Muscle of leg (tissue), 16 donors: ENCODE data around the gene KIF1C. TPM values are rescaled to one million over a fixed set of nuclear protein-coding genes. Genes with fewer than 3 reads are reported as not detected.

Experiments used
- DNase-seq: peaks from one replicate; pipeline ENCODE4 v3.0.0; 2013
- H3K27ac ChIP-seq: one replicate; pipeline ENCODE4 v1.5.1; 2013; ENCODE audit warnings: mild to moderate bottlenecking, low read length, control low read depth
- H3K27me3 ChIP-seq: one replicate; pipeline ENCODE4 v1.6.1; 2013; ENCODE audit warnings: low read length; ENCODE audit not compliant: control insufficient read depth, insufficient read depth
- H3K36me3 ChIP-seq: one replicate; pipeline ENCODE4 v1.6.1; 2013; ENCODE audit warnings: low read length; ENCODE audit not compliant: control insufficient read depth, insufficient read depth
- H3K4me1 ChIP-seq: one replicate; pipeline ENCODE4 v1.6.1; 2013; ENCODE audit warnings: low read length; ENCODE audit not compliant: control insufficient read depth, insufficient read depth
- H3K4me3 ChIP-seq: one replicate; pipeline ENCODE4 v1.5.1; 2013; ENCODE audit warnings: low read length, control low read depth
- H3K9me3 ChIP-seq: replicated peaks from 2 replicates; pipeline ENCODE4 v1.6.1; 2013; ENCODE audit warnings: low read depth, low read length; ENCODE audit not compliant: control insufficient read depth
- WGBS: methylation state at CpG from one replicate; pipeline ENCODE4 v1.1.5; 2013; ENCODE audit warnings: missing lambda C conversion rate; ENCODE audit not compliant: insufficient coverage; 5-methylcytosine and 5-hydroxymethylcytosine counted together
- long read RNA-seq, 11 donors: transcript quantifications; one replicate each; lab custom pipeline, GENCODE V29; 2026
- polyA plus RNA-seq, 8 donors: library from polyadenylated mRNA; unstranded; fragments of 120-200 nt; gene quantifications; one replicate each; pipeline versions ENCODE4 v1.2.1 to v1.2.3, GENCODE V29; 2013; ENCODE audit warnings: inconsistent platforms in 1 of 8, low replicate concordance in 1 of 8; ENCODE audit not compliant: insufficient read length in 8 of 8, insufficient read depth in 1 of 8
- total RNA-seq: library from RNA; stranded (reverse); fragments of 120-200 nt; gene quantifications from one replicate; pipeline ENCODE4 v1.2.4, GENCODE V29; 2013

Gene KIF1C
- total RNA-seq (57.0 TPM), polyA plus RNA-seq (100 to 1,000 TPM in 2 of 8 donors, 10 to 100 TPM in 6; 82.5 to 103 (median 95.4) TPM)
- long read RNA-seq, donor 1, full-length matches to known transcripts: 5 of 5 reads
- long read RNA-seq, donor 1, partial matches to known transcripts: 0 of 5 reads
- long read RNA-seq, donor 1, other reads (novel, unspliced or antisense): 0 of 5 reads
- long read RNA-seq, donor 2: 0 reads
- long read RNA-seq, donor 3, full-length matches to known transcripts: 14 of 57 reads
- long read RNA-seq, donor 3, partial matches to known transcripts: 43 of 57 reads
- long read RNA-seq, donor 3, other reads (novel, unspliced or antisense): 0 of 57 reads
- long read RNA-seq, donor 4, full-length matches to known transcripts: 4 of 46 reads
- long read RNA-seq, donor 4, partial matches to known transcripts: 42 of 46 reads
- long read RNA-seq, donor 4, other reads (novel, unspliced or antisense): 0 of 46 reads
- long read RNA-seq, donor 5, full-length matches to known transcripts: 17 of 69 reads
- long read RNA-seq, donor 5, partial matches to known transcripts: 52 of 69 reads
- long read RNA-seq, donor 5, other reads (novel, unspliced or antisense): 0 of 69 reads
- long read RNA-seq, donor 6, full-length matches to known transcripts: 12 of 37 reads
- long read RNA-seq, donor 6, partial matches to known transcripts: 25 of 37 reads
- long read RNA-seq, donor 6, other reads (novel, unspliced or antisense): 0 of 37 reads
- long read RNA-seq, donor 7, full-length matches to known transcripts: 4 of 30 reads
- long read RNA-seq, donor 7, partial matches to known transcripts: 26 of 30 reads
- long read RNA-seq, donor 7, other reads (novel, unspliced or antisense): 0 of 30 reads
- long read RNA-seq, donor 8, full-length matches to known transcripts: 2 of 2 reads
- long read RNA-seq, donor 8, partial matches to known transcripts: 0 of 2 reads
- long read RNA-seq, donor 8, other reads (novel, unspliced or antisense): 0 of 2 reads
- long read RNA-seq, donor 9, full-length matches to known transcripts: 5 of 37 reads
- long read RNA-seq, donor 9, partial matches to known transcripts: 32 of 37 reads
- long read RNA-seq, donor 9, other reads (novel, unspliced or antisense): 0 of 37 reads
- long read RNA-seq, donor 10, full-length matches to known transcripts: 5 of 261 reads
- long read RNA-seq, donor 10, partial matches to known transcripts: 256 of 261 reads
- long read RNA-seq, donor 10, other reads (novel, unspliced or antisense): 0 of 261 reads
- long read RNA-seq, donor 11, full-length matches to known transcripts: 8 of 8 reads
- long read RNA-seq, donor 11, partial matches to known transcripts: 0 of 8 reads
- long read RNA-seq, donor 11, other reads (novel, unspliced or antisense): 0 of 8 reads

GRCh38 chr17:4997302-4998026 lies at the start of gene KIF1C, which contains the start of gene INCA1:
KIF1C (plus strand) TSS chr17:4997950; CDS start chr17:5000247, 2,297 bp downstream.
INCA1 (minus strand) TSS chr17:4997522; CDS start chr17:4994437, 3,085 bp downstream.
- H3K9me3 ChIP-seq: no peaks in the 10 kb centered on the region
- peak within 1 kb of the TSS; percentile 85 for H3K4me3 ChIP-seq
- H3K4me1 ChIP-seq: peaks cover 35% of the 10 kb centered on the region
- H3K27me3 ChIP-seq: no peaks in the 10 kb centered on the region
- peak; percentile 97 for DNase-seq
- peaks cover 20% of the 10 kb centered on the region for H3K36me3 ChIP-seq
- H3K27ac ChIP-seq: peak within 1 kb of the TSS; percentile 91
- under 1% methylated on average over 93 of the region's 93 CpGs for WGBS

- DNase-seq: peak; percentile 98
- under 1% methylated on average over 50 of the region's 59 CpGs for WGBS
- H3K27ac ChIP-seq: peak within 1 kb of the TSS; percentile 99
- no peaks in the 10 kb centered on the region for H3K9me3 ChIP-seq
- peaks cover 35% of the 10 kb centered on the region for H3K36me3 ChIP-seq
- H3K4me1 ChIP-seq: peaks cover 50% of the 10 kb centered on the region
- no peaks in the 10 kb centered on the region for H3K27me3 ChIP-seq
- peak within 1 kb of the TSS; percentile 90 for H3K4me3 ChIP-seq
These were observed 49.4 kb upstream of the KIF1C start, which contains the start of gene PFN1 for GRCh38 chr17:4948166-4948930. PFN1 (minus strand) TSS chr17:4948530; CDS start chr17:4948394, 136 bp downstream.

- Histone ChIP-seq H3K27me3 (no peaks in the 10 kb centered on the region), H3K9me3 (no peaks in the 10 kb centered on the region), H3K36me3 (peaks cover 29% of the 10 kb centered on the region), H3K4me3 (peak overlapping the region; percentile 90), H3K27ac (peak overlapping the region; percentile 99), H3K4me1 (peaks cover 55% of the 10 kb centered on the region)
- 0% methylated on average over 40 of the region's 40 CpGs for WGBS
- DNase-seq: peak; percentile 97
These were observed 48.8 kb upstream of the KIF1C start for GRCh38 chr17:4948931-4949320.

GRCh38 chr17:4949321-4950074 lies 48.3 kb upstream of the KIF1C start:
- H3K27ac ChIP-seq: peak overlapping the region; percentile 99
- no peaks in the 10 kb centered on the region for H3K27me3 ChIP-seq
- H3K9me3 ChIP-seq: no peaks in the 10 kb centered on the region
- WGBS: under 1% methylated on average over 44 of the region's 75 CpGs
- peaks cover 55% of the 10 kb centered on the region for H3K4me1 ChIP-seq
- peaks cover 24% of the 10 kb centered on the region for H3K36me3 ChIP-seq
- peak; percentile 86 for DNase-seq
- peak overlapping the region; percentile 90 for H3K4me3 ChIP-seq

GRCh38 chr17:4950075-4950745 lies 47.5 kb upstream of the KIF1C start:
- Histone ChIP-seq H3K27me3 (no peaks in the 10 kb centered on the region), H3K9me3 (no peaks in the 10 kb centered on the region), H3K4me1 (peaks cover 52% of the 10 kb centered on the region), H3K27ac (peak overlapping the region; percentile 98), H3K4me3 (peak overlapping the region; percentile 90), H3K36me3 (peaks cover 21% of the 10 kb centered on the region)
- 1% methylated on average over 40 of the region's 52 CpGs for WGBS
- peak; percentile 71 for DNase-seq

- WGBS: 0% methylated on average over 1 of the region's 7 CpGs
- Histone ChIP-seq H3K4me3 (peak within 1 kb of the TSS; percentile 90), H3K4me1 (peaks cover 51% of the 10 kb centered on the region), H3K36me3 (peaks cover 19% of the 10 kb centered on the region), H3K27me3 (no peaks in the 10 kb centered on the region), H3K27ac (peak within 1 kb of the TSS; percentile 98), H3K9me3 (no peaks in the 10 kb centered on the region)
- DNase-seq: peak; percentile 74
These were observed 47.0 kb upstream of the KIF1C start, which contains the start of gene ENO3 for GRCh38 chr17:4950746-4951204. ENO3 (plus strand) TSS chr17:4951119; CDS start chr17:4951830, 711 bp downstream.

GRCh38 chr17:4951486-4951885 lies 46.3 kb upstream of the KIF1C start:
- Histone ChIP-seq H3K4me1 (peaks cover 49% of the 10 kb centered on the region), H3K4me3 (peak overlapping the region; percentile 90), H3K36me3 (peaks cover 18% of the 10 kb centered on the region), H3K27ac (peak overlapping the region; percentile 98), H3K9me3 (no peaks in the 10 kb centered on the region), H3K27me3 (no peaks in the 10 kb centered on the region)
- 50% methylated on average over 1 of the region's 3 CpGs for WGBS
- DNase-seq: peak; percentile 68
